HEK293 (cell line): ENCODE measurements around the gene TMEM187.

Experiments used
- CTCF ChIP-seq: fragments of 450-650 bp; formaldehyde crosslinking; IDR thresholded peaks from 2 replicates; pipeline ENCODE4 v1.5.1; 2016; ENCODE audit warnings: missing biosample characterization, missing genetic modification characterization
- MYNN ChIP-seq: fragments of 450-650 bp; formaldehyde crosslinking; IDR thresholded peaks from 2 replicates; pipeline ENCODE4 v1.5.1; 2016; ENCODE audit warnings: missing biosample characterization, missing genetic modification characterization, borderline replicate concordance
- SETDB1 ChIP-seq: IDR thresholded peaks from one replicate; pipeline ENCODE4 v1.6.1; 2017; ENCODE audit warnings: mild to moderate bottlenecking, low read length, moderate library complexity, mixed read lengths; ENCODE audit not compliant: insufficient read length

- TF ChIP-seq SETDB1 (no peak), MYNN (tag by site-specific recombination) (no peak), CTCF (tag by site-specific recombination) (no peak)
Measured at GRCh38 chrX:153983321-153983801, 10.8 kb downstream of the TMEM187 start.
